Natural killer cell treated with Interleukin-12 subunit alpha and Interleukin-12 subunit beta and Interleukin-15 and Interleukin-18, amount 100 ng/mL, for 72 hours (primary cell): ENCODE measurements around the gene SPOCD1. TPM values are rescaled to one million over a fixed set of nuclear protein-coding genes. Genes with fewer than 3 reads are reported as not detected.

Experiments used
- ATAC-seq, 2 donors: fragments of 150-1000 bp; cut with Tn5 transposase in 1 of 2; sonication (Bioruptor Pico), chemical (Tn5 transposase) in 1 of 2; 2 replicates each; pipeline ENCODE4 v1.10.0; 2021
- DNase-seq: peaks from one replicate; pipeline ENCODE4 v3.0.0; 2022; ENCODE audit warnings: low spot score
- H3K27ac Mint-ChIP-seq, 2 donors: 1 replicate in 1 of 2; 2 replicates in 1 of 2; pipeline ENCODE4 v1.8.0; 2022; ENCODE audit warnings: mixed read lengths in 2 of 2, mild to moderate bottlenecking in 1 of 2, moderate library complexity in 1 of 2
- H3K27me3 Mint-ChIP-seq, 2 donors: 1 replicate in 1 of 2; 2 replicates in 1 of 2; pipeline ENCODE4 v1.8.0; 2022; ENCODE audit warnings: mixed read lengths in 2 of 2
- H3K36me3 Mint-ChIP-seq: one replicate; pipeline ENCODE4 v1.8.0; 2022; ENCODE audit warnings: mixed read lengths
- H3K4me1 Mint-ChIP-seq, 2 donors: 1 replicate in 1 of 2; 2 replicates in 1 of 2; pipeline ENCODE4 v1.8.0; 2022; ENCODE audit warnings: low read depth in 2 of 2, mixed read lengths in 2 of 2, mild to moderate bottlenecking in 1 of 2
- H3K4me3 Mint-ChIP-seq: one replicate; pipeline ENCODE4 v1.8.0; 2022; ENCODE audit warnings: mixed read lengths
- H3K9me3 Mint-ChIP-seq: 2 replicates; pipeline ENCODE4 v1.8.0; 2022; ENCODE audit warnings: mixed read lengths
- total RNA-seq, 2 donors: library from RNA; stranded (reverse); gene quantifications; one replicate each; pipeline ENCODE4 v1.2.3, GENCODE V29; 2022

SPOCD1 gene
- not detected for total RNA-seq

- Mint-ChIP-seq H3K27me3 (no peaks in the 10 kb centered on the region), H3K4me3 (no peak within 1 kb of the TSS), H3K9me3 (no peaks in the 10 kb centered on the region), H3K36me3 (no peaks in the 10 kb centered on the region), H3K4me1 (peaks cover 16 to 19% of the 10 kb centered on the region in 2 donors), H3K27ac (peak within 1 kb of the TSS; percentile 62 to 85)
- DNase-seq = peak; percentile 89
- ATAC-seq = peak; percentile 91 to 92
These were observed at the start of gene SPOCD1 for GRCh38 chr1:31815752-31816500. TSS of gene SPOCD1 (minus strand) at chr1:31816022. CDS start at chr1:31815333, 689 bp downstream.

- H3K27ac Mint-ChIP-seq = peak overlapping the region in 1 of 2 donors; percentile 42
- no peaks in the 10 kb centered on the region for H3K9me3 Mint-ChIP-seq
- ATAC-seq (no peak), DNase-seq (no peak)
- no peak overlapping the region for H3K4me3 Mint-ChIP-seq
- peaks cover 3 to 4% of the 10 kb centered on the region in 2 donors for H3K4me1 Mint-ChIP-seq
- no peaks in the 10 kb centered on the region for H3K36me3 Mint-ChIP-seq
- no peaks in the 10 kb centered on the region for H3K27me3 Mint-ChIP-seq
These were observed 46.2 kb upstream of the SPOCD1 start for GRCh38 chr1:31862071-31862470.

GRCh38 chr1:31861346-31861745 is 45.5 kb upstream of the SPOCD1 start:
- ATAC-seq (no peak), DNase-seq (peak; percentile 6)
- Mint-ChIP-seq H3K27me3 (no peaks in the 10 kb centered on the region), H3K27ac (no peak overlapping the region), H3K4me3 (no peak overlapping the region), H3K4me1 (peaks cover 0 to 3% of the 10 kb centered on the region in 2 donors), H3K9me3 (no peaks in the 10 kb centered on the region), H3K36me3 (no peaks in the 10 kb centered on the region)

GRCh38 chr1:31860581-31860980 is 44.8 kb upstream of the SPOCD1 start:
- Mint-ChIP-seq H3K4me1 (peaks cover 0 to 3% of the 10 kb centered on the region in 2 donors), H3K27ac (no peak overlapping the region), H3K4me3 (no peak overlapping the region), H3K9me3 (no peaks in the 10 kb centered on the region), H3K36me3 (no peaks in the 10 kb centered on the region), H3K27me3 (no peaks in the 10 kb centered on the region)
- DNase-seq (peak; percentile 35), ATAC-seq (no peak)

- no peaks in the 10 kb centered on the region for H3K36me3 Mint-ChIP-seq
- H3K27ac Mint-ChIP-seq = peak overlapping the region in 1 of 2 donors; percentile 5
- no peak for ATAC-seq
- H3K4me3 Mint-ChIP-seq = no peak overlapping the region
- H3K9me3 Mint-ChIP-seq = no peaks in the 10 kb centered on the region
- no peaks in the 10 kb centered on the region for H3K27me3 Mint-ChIP-seq
- H3K4me1 Mint-ChIP-seq = peaks cover 0 to 3% of the 10 kb centered on the region in 2 donors
- peak; percentile 34 for DNase-seq
These were observed 43.9 kb upstream of the SPOCD1 start for GRCh38 chr1:31859719-31860118.

- Mint-ChIP-seq H3K27me3 (no peaks in the 10 kb centered on the region), H3K4me3 (no peak overlapping the region), H3K27ac (peak overlapping the region in 1 of 2 donors; percentile 5), H3K9me3 (no peaks in the 10 kb centered on the region), H3K4me1 (peaks cover 0 to 3% of the 10 kb centered on the region in 2 donors), H3K36me3 (no peaks in the 10 kb centered on the region)
- DNase-seq = no peak
- ATAC-seq = no peak
These were observed 43.2 kb upstream of the SPOCD1 start for GRCh38 chr1:31859044-31859443.

GRCh38 chr1:31857863-31858262 is 42.0 kb upstream of the SPOCD1 start:
- no peaks in the 10 kb centered on the region for H3K27me3 Mint-ChIP-seq
- H3K27ac Mint-ChIP-seq = no peak overlapping the region
- no peak overlapping the region for H3K4me3 Mint-ChIP-seq
- no peaks in the 10 kb centered on the region for H3K36me3 Mint-ChIP-seq
- H3K9me3 Mint-ChIP-seq = no peaks in the 10 kb centered on the region
- peaks cover 0 to 3% of the 10 kb centered on the region in 2 donors for H3K4me1 Mint-ChIP-seq
- no peak for ATAC-seq
- DNase-seq = no peak

- no peak overlapping the region for H3K4me3 Mint-ChIP-seq
- no peak overlapping the region for H3K27ac Mint-ChIP-seq
- H3K36me3 Mint-ChIP-seq = no peaks in the 10 kb centered on the region
- peaks cover 0 to 3% of the 10 kb centered on the region in 2 donors for H3K4me1 Mint-ChIP-seq
- H3K9me3 Mint-ChIP-seq = no peaks in the 10 kb centered on the region
- DNase-seq = no peak
- ATAC-seq = no peak
- no peaks in the 10 kb centered on the region for H3K27me3 Mint-ChIP-seq
These were observed 40.3 kb upstream of the SPOCD1 start for GRCh38 chr1:31856140-31856539.

GRCh38 chr1:31855038-31855845 is 39.4 kb upstream of the SPOCD1 start:
- Mint-ChIP-seq H3K4me1 (peaks cover 0 to 3% of the 10 kb centered on the region in 2 donors), H3K36me3 (no peaks in the 10 kb centered on the region), H3K4me3 (no peak overlapping the region), H3K27me3 (no peaks in the 10 kb centered on the region), H3K27ac (no peak overlapping the region), H3K9me3 (no peaks in the 10 kb centered on the region)
- no peak for DNase-seq
- ATAC-seq = no peak

- ATAC-seq = no peak
- Mint-ChIP-seq H3K9me3 (peaks cover 3% of the 10 kb centered on the region), H3K27ac (no peak overlapping the region), H3K36me3 (no peaks in the 10 kb centered on the region), H3K27me3 (no peaks in the 10 kb centered on the region), H3K4me3 (no peak overlapping the region), H3K4me1 (peaks cover 24 to 27% of the 10 kb centered on the region in 2 donors)
- no peak for DNase-seq
These were observed 33.8 kb upstream of the SPOCD1 start for GRCh38 chr1:31849653-31850052.

GRCh38 chr1:31848381-31848897 is 32.6 kb upstream of the SPOCD1 start:
- Mint-ChIP-seq H3K27me3 (no peaks in the 10 kb centered on the region), H3K4me1 (peaks cover 24 to 29% of the 10 kb centered on the region in 2 donors), H3K4me3 (peak overlapping the region; percentile 30), H3K27ac (peak overlapping the region in 1 of 2 donors; percentile 48), H3K36me3 (no peaks in the 10 kb centered on the region), H3K9me3 (peaks cover 3% of the 10 kb centered on the region)
- ATAC-seq (peak; percentile 56 to 61), DNase-seq (no peak)

- Mint-ChIP-seq H3K9me3 (peaks cover 3% of the 10 kb centered on the region), H3K27ac (peak overlapping the region in 1 of 2 donors; percentile 78), H3K4me3 (no peak overlapping the region), H3K4me1 (peaks cover 24 to 32% of the 10 kb centered on the region in 2 donors), H3K36me3 (no peaks in the 10 kb centered on the region), H3K27me3 (no peaks in the 10 kb centered on the region)
- no peak for ATAC-seq
- DNase-seq = no peak
These were observed 30.7 kb upstream of the SPOCD1 start for GRCh38 chr1:31846484-31846883.

- DNase-seq (no peak), ATAC-seq (no peak)
- Mint-ChIP-seq H3K4me3 (no peak overlapping the region), H3K27me3 (no peaks in the 10 kb centered on the region), H3K4me1 (peaks cover 9 to 20% of the 10 kb centered on the region in 2 donors), H3K9me3 (peaks cover 3% of the 10 kb centered on the region), H3K27ac (no peak overlapping the region), H3K36me3 (no peaks in the 10 kb centered on the region)
These were observed 27.7 kb upstream of the SPOCD1 start for GRCh38 chr1:31843506-31843905.
